ENCODE measurements around the gene ZNF106.

GRCh38 chr15:42448281-42448680, 42.7 kb downstream of the ZNF106 start:
- TF ChIP-seq POLR2AphosphoS5 (IDR thresholded peaks at IDR 0.05; ENCODE audit: low read depth, low read length), result no peak
- TF ChIP-seq ZBTB33 (IDR thresholded peaks at IDR 0.05; ENCODE audit: extremely low read depth, insufficient replicate concordance, low read length), result no peak
- no peak for TF ChIP-seq YY1 (IDR thresholded peaks at IDR 0.05; ENCODE audit: extremely low read depth, insufficient replicate concordance, low read depth, low read length)
